ENCODE results near the gene GSAP. TPM values are rescaled to one million over a fixed set of nuclear protein-coding genes. Genes with fewer than 3 reads are reported as not detected.
"Not testable (repeated sequence)": the region's sequence is repeated elsewhere in the genome, so short reads cannot be mapped to it uniquely, and the experiment has no call there.

The GSAP gene
- total RNA-seq, 2 donors from 2014 or later, result 22.0 to 28.9 TPM

GRCh38 chr7:77453531-77453930 lies 37.4 kb upstream of the GSAP start:
- Mint-ChIP-seq H3K36me3 (ENCODE audit: low read depth) (peaks cover 2% of the 10 kb centered on the region), H3K27me3 (peaks cover 12% of the 10 kb centered on the region), H3K27ac (no peak overlapping the region), H3K4me3 (no peak overlapping the region), H3K4me1 (peaks cover 8% of the 10 kb centered on the region)
- ATAC-seq (no peak), DNase-seq (no peak)
- no peaks in the 10 kb centered on the region for H3K9me3 ChIP-seq (ENCODE audit: control insufficient read depth, low read length, poor library complexity, severe bottlenecking)

GRCh38 chr7:77451950-77452349 lies 35.8 kb upstream of the GSAP start:
- H3K9me3 ChIP-seq (ENCODE audit: control insufficient read depth, low read length, poor library complexity, severe bottlenecking); H3K36me3 Mint-ChIP-seq (ENCODE audit: low read depth); H3K27ac Mint-ChIP-seq; DNase-seq; H3K4me3 Mint-ChIP-seq; ATAC-seq: not testable (repeated sequence)
- Mint-ChIP-seq H3K27me3 (peaks cover 12% of the 10 kb centered on the region), H3K4me1 (peaks cover 14% of the 10 kb centered on the region)

- H3K36me3 Mint-ChIP-seq (ENCODE audit: low read depth), result peaks cover 2% of the 10 kb centered on the region
- no peak for ATAC-seq
- H3K4me1 Mint-ChIP-seq, result peaks cover 14% of the 10 kb centered on the region
- no peak for DNase-seq
- H3K4me3 Mint-ChIP-seq, result no peak overlapping the region
- H3K27me3 Mint-ChIP-seq, result peaks cover 12% of the 10 kb centered on the region
- no peak overlapping the region for H3K27ac Mint-ChIP-seq
- H3K9me3 ChIP-seq (ENCODE audit: control insufficient read depth, low read length, poor library complexity, severe bottlenecking), result no peaks in the 10 kb centered on the region
Measured at GRCh38 chr7:77450613-77451012, 34.5 kb upstream of the GSAP start.

- Mint-ChIP-seq H3K4me1 (peaks cover 14% of the 10 kb centered on the region), H3K4me3 (no peak overlapping the region), H3K27ac (no peak overlapping the region), H3K36me3 (ENCODE audit: low read depth) (peaks cover 2% of the 10 kb centered on the region), H3K27me3 (peaks cover 12% of the 10 kb centered on the region)
- no peaks in the 10 kb centered on the region for H3K9me3 ChIP-seq (ENCODE audit: control insufficient read depth, low read length, poor library complexity, severe bottlenecking)
- no peak for ATAC-seq
- DNase-seq, result no peak
Measured at GRCh38 chr7:77450054-77450453, 33.9 kb upstream of the GSAP start.

- no peaks in the 10 kb centered on the region for H3K9me3 ChIP-seq (ENCODE audit: control insufficient read depth, low read length, poor library complexity, severe bottlenecking)
- no peak for ATAC-seq
- peak overlapping the region; percentile 1 for H3K27ac Mint-ChIP-seq
- H3K27me3 Mint-ChIP-seq, result peaks cover 4% of the 10 kb centered on the region
- no peak for DNase-seq
- H3K36me3 Mint-ChIP-seq (ENCODE audit: low read depth), result no peaks in the 10 kb centered on the region
- peaks cover 10% of the 10 kb centered on the region for H3K4me1 Mint-ChIP-seq
- H3K4me3 Mint-ChIP-seq, result no peak overlapping the region
Measured at GRCh38 chr7:77447616-77448015, 31.5 kb upstream of the GSAP start.

GRCh38 chr7:77444123-77444522 lies 28.0 kb upstream of the GSAP start:
- ATAC-seq (no peak), DNase-seq (no peak)
- Mint-ChIP-seq H3K4me1 (peaks cover 16% of the 10 kb centered on the region), H3K27ac (no peak overlapping the region), H3K4me3 (no peak overlapping the region), H3K27me3 (no peaks in the 10 kb centered on the region), H3K36me3 (ENCODE audit: low read depth) (peaks cover 5% of the 10 kb centered on the region)
- H3K9me3 ChIP-seq (ENCODE audit: control insufficient read depth, low read length, poor library complexity, severe bottlenecking), result no peaks in the 10 kb centered on the region

GRCh38 chr7:77443042-77443441 lies 26.9 kb upstream of the GSAP start:
- ATAC-seq (no peak), DNase-seq (no peak)
- H3K4me1 Mint-ChIP-seq, result peaks cover 21% of the 10 kb centered on the region
- no peak overlapping the region for H3K27ac Mint-ChIP-seq
- no peaks in the 10 kb centered on the region for H3K9me3 ChIP-seq (ENCODE audit: control insufficient read depth, low read length, poor library complexity, severe bottlenecking)
- peaks cover 5% of the 10 kb centered on the region for H3K36me3 Mint-ChIP-seq (ENCODE audit: low read depth)
- H3K27me3 Mint-ChIP-seq, result no peaks in the 10 kb centered on the region
- H3K4me3 Mint-ChIP-seq, result no peak overlapping the region

GRCh38 chr7:77442636-77443035 lies 26.5 kb upstream of the GSAP start:
- no peaks in the 10 kb centered on the region for H3K9me3 ChIP-seq (ENCODE audit: control insufficient read depth, low read length, poor library complexity, severe bottlenecking)
- no peaks in the 10 kb centered on the region for H3K27me3 Mint-ChIP-seq
- peaks cover 18% of the 10 kb centered on the region for H3K4me1 Mint-ChIP-seq
- peaks cover 5% of the 10 kb centered on the region for H3K36me3 Mint-ChIP-seq (ENCODE audit: low read depth)
- no peak for ATAC-seq
- DNase-seq, result no peak
- H3K4me3 Mint-ChIP-seq, result no peak overlapping the region
- no peak overlapping the region for H3K27ac Mint-ChIP-seq

- H3K9me3 ChIP-seq (ENCODE audit: control insufficient read depth, low read length, poor library complexity, severe bottlenecking), result no peaks in the 10 kb centered on the region
- Mint-ChIP-seq H3K27me3 (no peaks in the 10 kb centered on the region), H3K36me3 (ENCODE audit: low read depth) (peaks cover 5% of the 10 kb centered on the region), H3K27ac (no peak overlapping the region), H3K4me1 (peaks cover 14% of the 10 kb centered on the region), H3K4me3 (no peak overlapping the region)
- no peak for ATAC-seq
- no peak for DNase-seq
Measured at GRCh38 chr7:77441046-77441445, 24.9 kb upstream of the GSAP start.

- no peak for DNase-seq
- Mint-ChIP-seq H3K36me3 (ENCODE audit: low read depth) (peaks cover 5% of the 10 kb centered on the region), H3K4me1 (peaks cover 14% of the 10 kb centered on the region), H3K27ac (no peak overlapping the region), H3K27me3 (peaks cover 4% of the 10 kb centered on the region), H3K4me3 (no peak overlapping the region)
- ATAC-seq, result no peak
- H3K9me3 ChIP-seq (ENCODE audit: control insufficient read depth, low read length, poor library complexity, severe bottlenecking), result no peaks in the 10 kb centered on the region
Measured at GRCh38 chr7:77439572-77439971, 23.4 kb upstream of the GSAP start.

- Mint-ChIP-seq H3K4me3 (no peak overlapping the region), H3K4me1 (peaks cover 14% of the 10 kb centered on the region), H3K36me3 (ENCODE audit: low read depth) (peaks cover 5% of the 10 kb centered on the region), H3K27me3 (peaks cover 13% of the 10 kb centered on the region), H3K27ac (no peak overlapping the region)
- DNase-seq (no peak), ATAC-seq (no peak)
- no peaks in the 10 kb centered on the region for H3K9me3 ChIP-seq (ENCODE audit: control insufficient read depth, low read length, poor library complexity, severe bottlenecking)
Measured at GRCh38 chr7:77438131-77438530, 22.0 kb upstream of the GSAP start.

GRCh38 chr7:77434570-77435275 lies 18.6 kb upstream of the GSAP start:
- H3K4me3 Mint-ChIP-seq, result no peak overlapping the region
- no peaks in the 10 kb centered on the region for H3K36me3 Mint-ChIP-seq (ENCODE audit: low read depth)
- H3K27ac Mint-ChIP-seq, result no peak overlapping the region
- no peaks in the 10 kb centered on the region for H3K9me3 ChIP-seq (ENCODE audit: control insufficient read depth, low read length, poor library complexity, severe bottlenecking)
- peaks cover 7% of the 10 kb centered on the region for H3K4me1 Mint-ChIP-seq
- H3K27me3 Mint-ChIP-seq, result peaks cover 13% of the 10 kb centered on the region
- DNase-seq (no peak), ATAC-seq (no peak)

- Mint-ChIP-seq H3K36me3 (ENCODE audit: low read depth) (no peaks in the 10 kb centered on the region), H3K27me3 (peaks cover 13% of the 10 kb centered on the region), H3K4me1 (peaks cover 9% of the 10 kb centered on the region), H3K27ac (no peak overlapping the region), H3K4me3 (no peak overlapping the region)
- H3K9me3 ChIP-seq (ENCODE audit: control insufficient read depth, low read length, poor library complexity, severe bottlenecking), result no peaks in the 10 kb centered on the region
- ATAC-seq (no peak), DNase-seq (no peak)
Measured at GRCh38 chr7:77433901-77434300, 17.8 kb upstream of the GSAP start.

GRCh38 chr7:77430927-77431326 lies 14.8 kb upstream of the GSAP start:
- Mint-ChIP-seq H3K27ac (no peak overlapping the region), H3K27me3 (peaks cover 13% of the 10 kb centered on the region), H3K36me3 (ENCODE audit: low read depth) (no peaks in the 10 kb centered on the region), H3K4me1 (peaks cover 21% of the 10 kb centered on the region), H3K4me3 (no peak overlapping the region)
- ATAC-seq, result no peak
- DNase-seq, result no peak
- no peaks in the 10 kb centered on the region for H3K9me3 ChIP-seq (ENCODE audit: control insufficient read depth, low read length, poor library complexity, severe bottlenecking)
